ENCODE results near the gene SDC1. TPM values are rescaled to one million over a fixed set of nuclear protein-coding genes. Genes with fewer than 3 reads are reported as not detected.
A peak's percentile ranks its signal among the peaks of the same experiment; 100 is the strongest.
"Not testable (repeated sequence)": the region's sequence is repeated elsewhere in the genome, so short reads cannot be mapped to it uniquely, and the experiment has no call there.

The SDC1 gene, protein sequence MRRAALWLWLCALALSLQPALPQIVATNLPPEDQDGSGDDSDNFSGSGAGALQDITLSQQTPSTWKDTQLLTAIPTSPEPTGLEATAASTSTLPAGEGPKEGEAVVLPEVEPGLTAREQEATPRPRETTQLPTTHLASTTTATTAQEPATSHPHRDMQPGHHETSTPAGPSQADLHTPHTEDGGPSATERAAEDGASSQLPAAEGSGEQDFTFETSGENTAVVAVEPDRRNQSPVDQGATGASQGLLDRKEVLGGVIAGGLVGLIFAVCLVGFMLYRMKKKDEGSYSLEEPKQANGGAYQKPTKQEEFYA
- 35.1 and 38.7 TPM in 2 replicates for total RNA-seq
- long read RNA-seq, partial matches to known transcripts = 11 of 12 reads
- long read RNA-seq, other reads (novel, unspliced or antisense) = 0 of 12 reads

GRCh38 chr2:20224716-20225293, at the start of gene SDC1:
Gene SDC1, minus strand, starts transcription at chr2:20225130. Its CDS starts 263 bp downstream, at chr2:20224867.
- Mint-ChIP-seq H3K27ac (peak within 1 kb of the TSS; percentile 87), H3K4me3 (ENCODE audit: low read depth) (peak within 1 kb of the TSS; percentile 72), H3K27me3 (peaks cover 12% of the 10 kb centered on the region), H3K4me1 (ENCODE audit: low read depth) (peaks cover 20% of the 10 kb centered on the region), H3K9me3 (ENCODE audit: low read depth) (no peaks in the 10 kb centered on the region), H3K36me3 (ENCODE audit: insufficient read depth) (no peaks in the 10 kb centered on the region)
- TF ChIP-seq, protein P1, sequence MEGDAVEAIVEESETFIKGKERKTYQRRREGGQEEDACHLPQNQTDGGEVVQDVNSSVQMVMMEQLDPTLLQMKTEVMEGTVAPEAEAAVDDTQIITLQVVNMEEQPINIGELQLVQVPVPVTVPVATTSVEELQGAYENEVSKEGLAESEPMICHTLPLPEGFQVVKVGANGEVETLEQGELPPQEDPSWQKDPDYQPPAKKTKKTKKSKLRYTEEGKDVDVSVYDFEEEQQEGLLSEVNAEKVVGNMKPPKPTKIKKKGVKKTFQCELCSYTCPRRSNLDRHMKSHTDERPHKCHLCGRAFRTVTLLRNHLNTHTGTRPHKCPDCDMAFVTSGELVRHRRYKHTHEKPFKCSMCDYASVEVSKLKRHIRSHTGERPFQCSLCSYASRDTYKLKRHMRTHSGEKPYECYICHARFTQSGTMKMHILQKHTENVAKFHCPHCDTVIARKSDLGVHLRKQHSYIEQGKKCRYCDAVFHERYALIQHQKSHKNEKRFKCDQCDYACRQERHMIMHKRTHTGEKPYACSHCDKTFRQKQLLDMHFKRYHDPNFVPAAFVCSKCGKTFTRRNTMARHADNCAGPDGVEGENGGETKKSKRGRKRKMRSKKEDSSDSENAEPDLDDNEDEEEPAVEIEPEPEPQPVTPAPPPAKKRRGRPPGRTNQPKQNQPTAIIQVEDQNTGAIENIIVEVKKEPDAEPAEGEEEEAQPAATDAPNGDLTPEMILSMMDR (IDR thresholded peaks at IDR 0.05; ENCODE audit: unreplicated experiment) = no peak
- peak; percentile 45 for DNase-seq (ENCODE audit: low spot score, unreplicated experiment)

DNA sequence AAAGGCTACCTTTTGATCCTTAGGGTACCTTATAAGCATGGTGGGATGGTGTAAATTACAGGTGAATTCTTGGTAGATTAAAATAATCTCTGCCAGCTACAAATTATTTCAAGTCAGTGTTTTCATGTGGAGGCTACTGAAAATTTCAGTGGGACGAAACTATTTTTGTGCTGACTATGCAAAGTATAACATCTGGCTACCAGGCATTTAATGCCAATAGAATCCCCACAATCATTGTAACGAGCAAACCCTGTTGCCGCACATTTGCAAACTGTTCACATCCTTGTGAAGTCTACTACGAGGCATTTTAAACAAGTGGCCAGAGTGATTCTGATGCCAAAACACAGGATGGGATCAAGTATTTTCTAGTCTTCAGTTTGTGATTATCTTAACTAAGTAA, 48.1 kb upstream of the SDC1 start:
- H3K27ac Mint-ChIP-seq = no peak overlapping the region
- H3K36me3 Mint-ChIP-seq (ENCODE audit: insufficient read depth) = peaks cover 16% of the 10 kb centered on the region
- no peaks in the 10 kb centered on the region for H3K27me3 Mint-ChIP-seq
- DNase-seq (ENCODE audit: low spot score, unreplicated experiment) = no peak
- H3K4me3 Mint-ChIP-seq (ENCODE audit: low read depth) = no peak overlapping the region
- TF ChIP-seq, protein P1 (IDR thresholded peaks at IDR 0.05; ENCODE audit: unreplicated experiment) = no peak
- no peaks in the 10 kb centered on the region for H3K4me1 Mint-ChIP-seq (ENCODE audit: low read depth)
- no peaks in the 10 kb centered on the region for H3K9me3 Mint-ChIP-seq (ENCODE audit: low read depth)

DNA sequence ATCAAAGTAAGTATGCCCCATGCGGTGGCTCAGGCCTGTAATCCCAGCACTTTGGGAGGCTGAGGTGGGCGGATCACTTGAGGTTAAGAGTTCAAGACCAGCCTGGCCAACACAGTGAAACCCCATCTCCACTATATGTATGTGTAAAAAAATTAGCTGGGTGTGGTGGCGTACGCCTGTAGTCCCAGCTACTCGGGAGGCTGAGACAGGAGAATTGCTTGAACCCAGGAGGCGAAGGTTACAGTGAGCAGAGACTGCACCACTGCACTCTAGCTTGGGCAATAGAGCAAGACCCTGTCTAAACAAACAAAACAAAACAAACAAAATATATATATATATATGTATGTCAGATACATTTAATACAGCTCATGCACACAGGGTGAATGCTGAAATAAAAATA, 43.4 kb upstream of the SDC1 start:
- H3K27ac Mint-ChIP-seq; H3K4me1 Mint-ChIP-seq (ENCODE audit: low read depth); H3K4me3 Mint-ChIP-seq (ENCODE audit: low read depth); H3K9me3 Mint-ChIP-seq (ENCODE audit: low read depth); H3K27me3 Mint-ChIP-seq; DNase-seq (ENCODE audit: low spot score, unreplicated experiment): not testable (repeated sequence)
- H3K36me3 Mint-ChIP-seq (ENCODE audit: insufficient read depth) = peaks cover 23% of the 10 kb centered on the region

DNA sequence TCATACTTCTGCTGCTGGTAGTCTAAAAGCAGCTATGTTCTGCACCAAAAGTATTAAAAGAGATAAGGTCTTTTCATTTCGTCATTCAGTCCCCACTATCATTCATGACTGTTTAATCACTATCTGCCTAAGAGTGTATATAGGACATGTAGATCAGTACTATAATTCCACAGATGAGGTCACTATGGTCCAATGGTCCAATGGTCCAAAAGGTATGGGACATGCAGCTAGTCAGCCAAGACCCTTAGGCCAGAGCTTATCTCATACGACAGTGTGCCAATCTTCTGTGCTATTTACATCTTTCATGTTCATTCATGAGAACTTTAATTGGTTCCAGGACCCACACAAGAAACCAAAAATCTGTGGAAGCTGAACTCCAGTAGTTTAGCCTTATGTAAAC, 42.6 kb upstream of the SDC1 start:
- DNase-seq (ENCODE audit: low spot score, unreplicated experiment) = no peak
- Mint-ChIP-seq H3K4me1 (ENCODE audit: low read depth) (no peaks in the 10 kb centered on the region), H3K27me3 (no peaks in the 10 kb centered on the region), H3K27ac (peak overlapping the region; percentile 77), H3K36me3 (ENCODE audit: insufficient read depth) (peaks cover 23% of the 10 kb centered on the region), H3K9me3 (ENCODE audit: low read depth) (no peaks in the 10 kb centered on the region), H3K4me3 (ENCODE audit: low read depth) (no peak overlapping the region)
- TF ChIP-seq, protein P1 (IDR thresholded peaks at IDR 0.05; ENCODE audit: unreplicated experiment) = no peak

DNA sequence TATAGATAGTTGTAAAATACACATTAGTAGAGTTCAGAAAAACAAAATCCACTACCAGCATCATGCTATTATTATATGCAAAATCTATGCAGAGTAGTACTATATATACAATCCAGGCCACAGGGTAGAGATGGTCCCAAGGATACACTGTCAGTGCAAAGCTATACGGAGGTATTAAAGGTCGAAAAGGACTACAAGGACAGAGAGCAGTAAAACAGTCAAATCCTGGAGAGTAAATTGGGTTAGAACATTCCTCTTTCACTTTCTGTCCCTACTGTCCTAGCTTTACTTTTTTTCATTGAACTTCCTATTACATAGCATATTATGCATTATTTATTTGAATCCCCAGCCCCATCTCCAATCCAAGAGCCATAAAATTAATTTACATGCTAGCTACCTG, 39.7 kb upstream of the SDC1 start:
- DNase-seq (ENCODE audit: low spot score, unreplicated experiment) = no peak

More for the DNA sequence above, 39.7 kb upstream of the SDC1 start:
- no peaks in the 10 kb centered on the region for H3K9me3 Mint-ChIP-seq (ENCODE audit: low read depth)
- no peaks in the 10 kb centered on the region for H3K27me3 Mint-ChIP-seq
- no peak overlapping the region for H3K4me3 Mint-ChIP-seq (ENCODE audit: low read depth)
- TF ChIP-seq, protein P1 (IDR thresholded peaks at IDR 0.05; ENCODE audit: unreplicated experiment) = no peak
- no peaks in the 10 kb centered on the region for H3K4me1 Mint-ChIP-seq (ENCODE audit: low read depth)
- peaks cover 21% of the 10 kb centered on the region for H3K36me3 Mint-ChIP-seq (ENCODE audit: insufficient read depth)
- H3K27ac Mint-ChIP-seq = peak overlapping the region; percentile 76
